ENCODE data around the gene STRBP. TPM values are rescaled to one million over a fixed set of nuclear protein-coding genes. Genes with fewer than 3 reads are reported as not detected.
"Not testable (repeated sequence)": the region's sequence is repeated elsewhere in the genome, so short reads cannot be mapped to it uniquely, and the experiment has no call there.

Gene STRBP
- total RNA-seq, 1 experiment from 2014 or later: 43.1 TPM

DNA sequence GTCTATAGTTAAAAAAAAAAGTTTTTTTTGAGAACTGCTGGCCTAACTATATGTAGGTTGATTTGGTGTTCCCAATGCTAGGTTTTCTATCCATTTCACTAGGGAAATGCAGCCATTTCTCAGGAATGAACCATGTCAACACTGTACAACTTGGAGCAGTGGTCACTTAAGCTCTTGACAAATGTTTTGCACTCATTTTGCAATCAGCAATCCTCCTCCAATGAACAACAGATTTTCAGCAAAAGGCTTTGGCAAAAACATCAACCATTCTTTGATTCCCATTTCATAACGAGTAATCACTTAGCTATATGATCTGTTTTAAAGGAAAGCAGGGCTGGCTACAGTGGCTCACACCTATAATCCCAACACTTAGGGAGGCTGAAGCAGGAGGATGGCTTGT lies 17.9 kb downstream of the STRBP start:
- DNase-seq (ENCODE audit: low read depth): no peak

DNA sequence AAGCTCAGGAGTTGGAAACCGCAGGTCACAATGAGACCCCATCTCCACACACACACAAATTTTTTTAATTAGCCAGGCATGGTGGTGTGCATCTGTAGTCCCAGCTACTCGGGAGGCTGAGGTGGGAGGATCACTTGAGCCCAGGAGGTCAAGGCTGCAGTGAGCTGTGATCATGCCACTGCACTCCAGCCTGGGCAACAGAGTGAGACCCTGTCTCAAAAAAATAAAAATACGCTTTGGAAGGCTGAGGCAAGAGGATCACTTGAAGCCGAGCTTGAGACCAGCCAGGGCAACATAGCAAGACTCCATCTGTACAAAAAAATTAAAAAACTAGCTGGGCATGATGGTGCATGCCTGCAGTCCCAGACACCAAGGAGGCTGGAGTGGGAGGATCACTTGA lies 19.2 kb downstream of the STRBP start:
- DNase-seq (ENCODE audit: low read depth): not testable (repeated sequence)

DNA sequence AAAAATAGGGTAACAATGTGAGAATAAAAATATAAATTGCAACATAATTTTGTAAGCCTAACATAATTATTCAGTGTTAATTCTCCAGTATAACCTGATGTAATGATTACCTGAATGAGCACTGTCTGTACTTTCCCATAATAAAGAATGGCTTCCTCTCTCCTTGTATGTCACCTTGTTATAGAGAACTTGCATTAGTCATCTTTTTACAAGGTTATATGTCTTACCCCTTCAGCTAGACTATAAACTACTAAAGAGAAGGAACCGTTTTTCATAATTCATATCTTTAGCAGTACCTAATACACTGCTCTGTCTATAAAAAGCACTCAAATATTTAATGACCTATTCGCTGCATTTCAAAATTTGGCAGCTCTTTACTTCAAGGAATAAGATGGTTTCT lies 19.8 kb downstream of the STRBP start:
- DNase-seq (ENCODE audit: low read depth): no peak

DNA sequence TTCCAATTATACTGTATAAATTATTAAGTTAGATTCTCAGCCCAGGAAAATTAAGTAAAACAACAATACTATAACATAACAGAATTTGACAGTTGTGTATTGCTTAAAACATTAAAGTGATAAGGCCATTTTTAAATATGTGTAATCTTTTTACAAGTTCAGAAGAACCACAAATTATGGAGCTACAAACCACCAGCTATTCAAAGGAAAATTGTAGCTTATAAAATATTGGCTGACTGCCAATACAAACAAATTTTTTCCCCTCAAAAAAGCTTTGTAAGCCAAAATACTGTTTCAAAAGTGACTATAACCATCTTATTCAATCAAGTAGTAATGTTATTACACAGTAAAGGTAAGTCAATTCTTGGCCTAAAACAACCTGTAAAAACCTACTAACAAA lies 21.9 kb downstream of the STRBP start:
- no peak for DNase-seq (ENCODE audit: low read depth)

DNA sequence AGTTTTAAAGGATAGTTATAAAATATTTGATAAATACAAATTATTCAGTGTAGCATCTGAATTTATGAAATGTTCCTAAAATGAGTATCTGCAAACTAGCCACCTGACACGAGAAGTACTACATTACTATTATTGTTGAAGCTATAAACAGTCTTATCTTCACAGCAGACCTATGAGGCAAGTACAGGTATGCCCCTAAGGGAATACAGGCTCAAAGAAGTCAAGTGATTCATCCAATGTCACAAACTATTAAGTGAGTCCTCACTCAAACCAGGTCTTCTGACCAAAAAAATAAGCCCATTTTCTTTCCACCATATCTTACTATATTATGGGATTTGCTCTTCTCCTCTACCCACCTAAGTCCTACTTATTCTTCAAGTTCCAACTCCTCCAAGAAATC lies 28.7 kb downstream of the STRBP start:
- DNase-seq (ENCODE audit: low read depth): no peak

DNA sequence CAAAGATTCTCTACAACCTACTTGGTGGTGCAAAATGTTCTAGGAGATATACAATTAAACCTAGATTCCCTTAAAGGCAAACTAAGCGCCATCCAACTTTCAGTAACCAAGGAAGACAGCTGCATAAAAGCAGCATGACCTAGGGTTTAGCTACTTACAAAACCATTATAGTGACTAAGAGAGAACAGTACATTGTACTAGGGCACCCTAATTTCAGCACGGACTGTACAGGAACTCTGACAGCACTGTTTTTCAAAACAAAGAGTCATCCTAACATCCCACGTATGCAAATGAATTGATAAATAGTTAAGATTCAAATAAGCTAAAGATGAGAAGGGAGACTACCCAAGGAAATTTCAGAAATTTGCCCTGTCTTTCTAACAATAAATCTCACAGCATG lies 30.0 kb downstream of the STRBP start:
- no peak for DNase-seq (ENCODE audit: low read depth)

DNA sequence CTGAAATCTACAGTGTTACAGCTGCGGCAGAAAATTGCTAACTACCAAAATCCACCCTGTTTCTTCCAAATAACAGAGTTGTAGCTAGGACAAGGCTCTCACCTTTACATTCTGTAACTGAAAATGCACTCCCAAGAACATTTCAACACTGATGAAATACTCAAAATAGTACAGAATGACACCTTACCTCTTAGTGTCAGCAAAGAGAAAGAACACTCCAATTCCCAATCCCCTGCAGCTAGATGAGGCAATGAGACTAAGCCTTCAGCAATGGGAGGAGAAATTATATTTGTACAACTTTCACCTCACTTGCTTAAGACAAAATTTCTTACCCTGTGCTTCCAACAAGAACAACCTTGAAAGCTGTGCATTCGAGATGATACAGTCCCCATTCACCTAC lies 31.2 kb downstream of the STRBP start:
- DNase-seq (ENCODE audit: low read depth): no peak

DNA sequence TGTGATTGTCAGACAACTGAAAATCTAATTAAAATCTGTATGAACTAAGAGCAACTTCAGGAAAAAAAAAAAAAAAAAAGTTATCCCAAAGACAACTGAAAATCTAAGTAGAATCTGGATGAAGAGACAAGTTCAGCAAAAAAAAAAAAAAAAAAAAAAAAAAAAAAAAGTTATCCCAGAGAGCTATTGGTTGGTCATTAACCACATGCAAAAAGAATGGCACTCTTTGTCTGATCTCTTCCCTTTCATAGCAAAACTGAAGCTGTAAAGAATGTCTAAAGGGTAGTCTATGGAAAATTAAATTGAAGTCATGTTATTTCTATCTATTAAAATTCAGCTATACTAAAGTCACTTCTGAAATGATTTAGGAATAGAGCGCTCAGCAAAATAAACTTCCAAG lies 32.9 kb downstream of the STRBP start:
- DNase-seq (ENCODE audit: low read depth): no peak

DNA sequence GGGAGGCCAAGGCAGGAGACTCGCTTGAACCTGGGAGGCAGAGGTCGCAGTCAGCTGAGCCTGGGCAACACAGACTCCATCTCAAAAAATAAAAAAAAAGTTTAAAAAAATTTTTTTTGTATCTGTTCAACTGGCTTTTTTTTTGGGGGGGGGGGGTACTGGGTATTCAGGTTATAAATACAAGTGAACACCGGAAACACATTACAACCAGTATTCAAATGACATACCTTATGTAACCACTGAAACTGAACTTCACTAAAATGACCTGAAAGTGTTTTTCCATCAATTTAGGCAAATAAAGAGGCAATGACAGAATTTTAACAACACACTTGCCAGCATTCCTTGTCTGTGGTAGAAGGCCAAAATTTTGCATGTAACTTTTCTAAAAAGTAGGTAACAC lies 33.5 kb downstream of the STRBP start:
- DNase-seq (ENCODE audit: low read depth): no peak

DNA sequence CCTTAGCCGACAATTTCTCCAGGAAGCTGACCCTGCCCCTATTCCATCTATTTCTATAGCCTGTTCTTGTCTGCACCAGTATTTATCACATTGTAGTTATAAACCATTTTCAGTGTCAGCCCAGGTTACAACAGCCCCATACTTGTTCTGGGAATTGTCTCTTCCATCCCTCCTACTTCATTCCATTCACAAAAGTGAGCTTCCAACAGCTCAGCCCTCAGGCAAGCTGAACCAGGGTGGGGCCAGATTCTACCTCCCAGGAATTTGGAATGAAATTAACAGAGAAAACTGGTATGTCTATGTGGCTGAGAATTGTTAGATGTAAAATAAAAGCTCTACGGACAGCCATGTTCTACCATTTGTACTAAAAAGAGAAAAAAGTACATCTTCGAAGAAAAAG lies 36.1 kb downstream of the STRBP start:
- no peak for DNase-seq (ENCODE audit: low read depth)

DNA sequence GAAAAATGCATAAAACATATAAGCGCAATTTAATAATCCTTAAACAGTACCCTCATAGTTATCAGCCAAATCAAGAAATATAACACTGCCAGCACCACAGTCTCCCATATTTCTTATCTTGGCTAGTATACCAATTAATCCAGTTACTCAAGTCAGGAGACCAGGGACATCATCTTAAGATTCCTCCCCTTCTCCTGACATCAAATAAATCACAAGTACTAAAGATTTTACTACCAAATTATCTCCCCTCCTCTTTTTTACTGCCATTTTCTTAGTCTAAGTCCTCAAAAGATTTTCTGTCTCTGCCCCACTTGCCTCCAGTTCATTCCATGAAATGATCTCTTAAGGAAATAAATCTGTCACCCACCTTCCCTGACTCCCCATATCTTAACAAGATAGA lies 37.0 kb downstream of the STRBP start:
- no peak for DNase-seq (ENCODE audit: low read depth)

DNA sequence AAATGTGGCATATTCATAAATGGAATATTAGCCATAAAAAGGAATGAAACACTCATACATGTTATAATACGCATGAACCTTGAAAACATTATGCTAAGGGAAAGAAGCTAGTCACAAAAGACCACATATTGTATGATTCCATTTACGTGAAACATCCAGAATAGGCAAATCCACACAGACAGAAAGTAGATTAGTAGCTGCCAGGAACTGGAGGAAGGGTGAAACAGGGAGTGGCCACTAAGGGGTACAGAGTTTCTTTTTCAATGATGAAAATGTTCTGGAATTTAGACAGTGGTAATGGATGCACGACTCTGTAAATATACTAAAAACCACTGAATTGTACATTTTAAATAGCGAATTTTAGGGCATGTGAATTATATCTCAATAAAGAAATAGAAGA lies 39.4 kb downstream of the STRBP start:
- DNase-seq (ENCODE audit: low read depth): peak; percentile 30

DNA sequence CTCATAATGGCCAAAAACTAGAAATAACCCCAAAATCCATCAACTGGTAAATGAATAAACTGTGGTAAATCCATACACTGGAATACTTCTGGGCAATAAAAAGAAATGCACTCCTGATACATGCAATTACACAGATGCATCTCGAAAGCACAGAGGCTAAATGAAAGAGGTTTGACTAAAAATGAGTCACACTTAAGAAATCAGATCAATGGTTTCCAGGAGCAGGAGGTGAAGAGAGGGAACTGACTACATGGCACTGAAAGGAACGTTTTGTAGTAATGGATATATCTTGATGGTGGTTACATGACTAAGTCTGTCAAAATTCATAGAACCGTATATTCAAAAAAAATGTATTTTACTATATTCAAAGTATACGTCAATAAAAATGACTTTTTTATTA lies 42.4 kb downstream of the STRBP start:
- DNase-seq (ENCODE audit: low read depth): peak; percentile 45

DNA sequence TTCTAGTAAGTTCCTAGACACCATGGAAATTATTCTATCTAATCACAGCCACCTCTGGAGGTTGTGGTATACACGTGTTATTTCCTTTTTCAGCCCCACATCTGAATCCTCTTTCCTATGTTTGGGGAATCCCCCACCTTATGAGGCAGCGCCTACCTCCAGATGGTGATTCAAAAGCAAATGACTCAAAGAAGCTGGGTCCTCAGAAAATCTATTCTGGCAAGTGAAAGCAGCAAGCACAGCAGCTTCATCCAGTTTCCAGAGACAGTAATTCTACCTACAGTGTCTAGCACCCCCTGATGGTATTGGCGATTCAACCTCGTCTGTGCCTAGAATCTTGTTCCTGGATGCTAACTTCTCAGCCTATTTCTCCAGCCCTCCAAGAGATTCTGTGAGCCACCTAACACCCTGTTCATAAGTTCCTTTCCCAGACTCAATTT lies 43.0 kb downstream of the STRBP start:
- peak; percentile 88 for DNase-seq (ENCODE audit: low read depth)

DNA sequence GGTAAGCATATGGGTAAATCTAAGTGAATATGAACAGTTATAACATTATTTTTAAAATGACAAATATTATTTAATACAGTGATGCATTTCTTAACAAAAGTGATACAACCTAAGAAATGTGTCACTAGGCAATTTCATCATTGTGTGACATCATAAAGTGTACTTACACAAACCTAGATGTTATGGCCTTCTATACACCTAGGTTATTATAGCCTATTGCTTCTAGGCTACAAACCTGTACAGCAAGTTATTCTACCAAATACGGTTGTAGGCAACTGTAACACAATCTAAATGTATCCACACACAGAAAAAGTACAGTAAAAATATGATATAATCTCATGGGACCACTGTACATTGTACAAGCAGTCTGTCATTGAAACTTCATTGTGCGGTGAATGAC lies 48.3 kb downstream of the STRBP start:
- no peak for DNase-seq (ENCODE audit: low read depth)

DNA sequence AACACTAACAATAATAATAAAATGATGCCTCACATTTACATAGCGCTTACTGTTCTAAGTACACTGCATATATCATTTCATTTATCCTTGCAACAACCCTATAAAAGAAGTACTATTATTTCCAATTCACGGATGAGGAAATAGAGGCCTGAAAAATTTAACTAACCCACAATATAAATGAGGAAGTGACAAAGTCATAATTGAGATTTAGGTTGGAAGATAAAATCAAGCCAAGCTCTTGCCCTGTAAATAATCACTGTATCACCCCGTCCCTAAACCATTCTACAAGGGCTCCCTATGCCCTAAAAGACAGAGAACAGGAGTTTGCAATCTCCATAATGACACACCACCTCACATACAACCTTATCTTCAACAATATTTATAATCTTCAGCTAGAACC lies 49.6 kb downstream of the STRBP start:
- no peak for DNase-seq (ENCODE audit: low read depth)

DNA sequence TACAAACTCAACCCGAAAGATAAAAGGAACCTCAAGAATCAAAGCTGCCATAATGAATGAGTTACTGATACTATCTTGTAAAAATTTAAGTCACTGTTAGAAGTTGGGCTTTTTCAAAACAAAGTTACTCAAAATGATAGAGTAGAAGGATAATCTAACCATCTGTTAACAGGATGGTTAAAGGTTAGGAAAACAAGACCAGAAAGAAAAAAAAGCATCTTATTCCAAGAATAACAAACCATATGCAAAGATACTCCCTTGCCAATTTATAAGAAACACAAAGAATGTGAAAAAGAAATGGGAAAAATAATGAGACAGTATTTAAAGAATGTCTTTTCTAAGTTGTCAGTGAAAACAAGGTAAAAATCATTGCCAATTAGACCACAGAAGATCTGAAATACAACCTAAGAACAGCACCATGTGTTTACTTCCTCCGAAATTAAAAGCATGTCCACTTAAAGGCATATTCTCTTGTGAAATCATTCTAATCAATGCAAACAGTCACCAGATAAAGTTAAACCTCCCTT lies 51.2 kb downstream of the STRBP start:
- no peak for DNase-seq (ENCODE audit: low read depth)

DNA sequence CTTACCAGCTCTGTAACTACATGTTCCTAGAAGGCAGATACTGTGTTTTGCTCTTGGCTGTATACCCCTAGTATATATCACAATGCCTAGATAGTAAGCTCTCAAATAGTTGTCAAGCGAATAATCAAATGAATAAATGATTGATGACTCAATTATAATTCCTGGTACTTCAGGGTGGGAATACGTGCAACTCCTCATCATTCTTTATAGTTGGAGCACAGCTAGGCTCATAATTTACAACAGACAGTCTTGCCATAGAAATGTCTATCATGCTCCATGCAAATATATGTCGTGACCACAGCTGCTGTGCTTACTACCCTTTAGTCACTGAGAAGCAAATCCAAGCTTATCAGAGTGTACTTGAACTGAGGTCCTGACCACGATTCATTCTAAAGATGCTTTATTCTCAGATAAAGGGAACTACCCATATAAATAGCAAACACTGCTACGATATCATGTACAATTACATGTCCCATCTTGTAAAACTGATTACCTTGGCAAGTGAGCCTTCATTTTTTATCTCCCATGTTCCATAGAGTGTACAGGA lies 52.1 kb downstream of the STRBP start:
- no peak for DNase-seq (ENCODE audit: low read depth)

DNA sequence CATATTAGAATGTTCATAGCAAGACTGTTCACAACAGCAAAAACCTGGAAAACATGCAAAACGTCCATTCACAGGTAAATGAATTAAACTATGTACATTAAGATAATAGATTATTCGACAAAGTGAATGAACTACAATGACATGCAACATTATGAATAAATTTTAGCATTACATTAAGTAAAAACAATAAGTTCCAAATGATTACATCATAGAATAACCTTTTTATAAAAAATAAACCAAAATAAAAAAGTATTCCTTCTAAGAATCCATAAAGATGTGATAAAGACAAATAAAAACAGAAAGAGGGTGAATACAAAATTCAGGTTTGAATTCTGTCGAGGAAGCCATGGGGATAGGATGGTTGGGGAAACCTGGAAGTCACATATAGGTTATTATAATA lies 57.3 kb downstream of the STRBP start:
- DNase-seq (ENCODE audit: low read depth): no peak

DNA sequence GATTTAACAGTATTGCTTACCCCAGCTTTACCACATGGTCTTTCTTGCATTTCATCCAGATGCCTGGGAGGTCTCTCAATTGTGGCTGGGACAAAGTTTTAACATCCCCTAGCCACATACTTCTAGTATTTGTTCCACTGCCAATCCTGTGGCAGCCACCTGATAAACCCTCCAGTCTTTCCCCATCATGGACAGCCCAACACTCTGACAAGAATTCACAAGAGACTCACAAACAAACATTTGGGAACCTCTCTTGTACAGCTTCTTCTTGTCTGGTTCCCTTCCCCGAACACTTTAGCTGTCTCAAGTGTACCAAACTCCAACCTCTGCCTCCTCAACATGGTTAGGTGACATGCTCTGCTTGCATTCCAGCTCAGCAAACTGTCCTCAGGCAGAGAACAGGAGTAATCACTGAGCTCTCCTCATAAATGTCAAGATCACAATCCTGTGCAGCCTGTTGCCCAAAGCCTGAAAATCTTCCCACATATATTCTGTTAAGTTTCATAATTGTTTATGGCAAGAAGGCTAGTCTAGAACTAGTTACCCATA lies 59.7 kb downstream of the STRBP start:
- no peak for DNase-seq (ENCODE audit: low read depth)

DNA sequence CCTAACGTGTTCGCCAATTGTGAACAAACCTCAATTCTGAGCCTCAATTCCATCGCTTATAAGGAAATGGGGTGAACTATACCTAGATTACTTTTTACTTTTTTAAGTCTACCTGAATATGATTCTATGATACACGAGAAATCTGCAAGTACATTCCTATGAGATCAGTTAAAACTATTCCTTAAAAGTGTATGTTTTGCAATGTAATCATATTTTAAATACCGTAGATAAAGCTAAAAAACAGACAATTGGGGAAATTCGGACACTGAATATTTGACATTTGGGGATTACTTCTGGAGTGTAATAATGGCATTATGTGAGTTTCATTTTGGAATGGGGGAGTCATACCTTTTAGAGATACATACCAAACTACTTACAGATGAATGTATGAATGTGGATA lies 62.3 kb downstream of the STRBP start:
- DNase-seq (ENCODE audit: low read depth): no peak

DNA sequence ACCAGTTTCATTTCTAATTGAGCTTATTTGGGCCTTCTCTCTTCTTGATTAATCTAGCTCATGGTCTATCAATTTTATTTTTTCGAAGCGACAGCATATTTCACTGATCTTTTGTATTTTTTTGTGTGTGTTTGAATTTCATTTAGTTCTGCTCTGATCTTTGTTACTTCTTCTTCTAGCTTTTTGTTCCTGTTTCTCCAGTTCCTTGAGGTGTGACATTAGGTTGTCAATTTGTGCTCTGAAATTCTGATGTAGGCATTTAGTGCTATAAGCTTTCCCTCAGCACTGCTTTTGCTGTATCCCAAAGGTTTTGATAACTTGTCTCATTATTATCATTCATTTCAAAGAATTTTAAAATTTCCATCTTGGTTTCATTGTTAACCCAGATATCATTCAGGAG lies 67.3 kb downstream of the STRBP start:
- DNase-seq (ENCODE audit: low read depth): no peak

DNA sequence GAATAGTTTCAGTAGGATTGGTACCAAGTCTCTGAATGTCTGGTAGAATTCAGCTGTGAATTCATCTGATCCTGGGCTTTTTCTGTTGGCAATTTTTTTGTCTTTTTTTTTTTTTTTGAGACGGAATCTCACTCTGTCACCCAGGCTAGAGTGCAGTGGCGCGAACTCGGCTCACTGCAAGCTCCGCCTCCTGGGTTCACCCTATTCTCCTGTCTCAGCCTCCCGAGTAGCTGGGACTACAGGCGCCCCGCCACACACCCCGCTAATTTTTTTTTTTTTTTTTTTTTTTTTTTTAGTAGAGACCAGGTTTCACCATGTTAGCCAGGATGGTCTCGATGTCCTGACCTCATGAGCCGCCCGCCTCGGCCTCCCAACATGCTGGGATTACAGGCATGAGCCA lies 67.9 kb downstream of the STRBP start:
- DNase-seq (ENCODE audit: low read depth): not testable (repeated sequence)

DNA sequence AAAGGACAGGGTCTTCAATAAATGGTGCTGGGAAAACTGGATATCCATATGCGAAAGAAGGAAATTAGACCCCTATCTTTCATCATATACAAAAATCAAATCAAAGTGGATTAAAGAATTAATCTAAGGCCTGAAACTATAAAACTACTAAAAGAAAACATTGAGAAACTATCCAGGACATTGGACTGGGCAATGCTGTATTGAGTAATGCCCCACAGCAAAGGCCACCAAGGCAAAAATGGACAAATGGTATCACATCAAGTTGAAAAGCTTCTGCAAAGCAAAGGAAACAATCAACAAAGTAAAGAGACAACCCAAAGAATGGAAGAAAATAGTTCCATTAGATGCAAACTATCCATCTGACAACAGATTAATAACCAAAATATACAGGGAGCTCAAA lies 72.3 kb downstream of the STRBP start:
- no peak for DNase-seq (ENCODE audit: low read depth)

All from Daoy (cell line).